C4-2B (cell line): ENCODE measurements around the gene CEP350.

Source experiments
- H3K27ac ChIP-seq: fragments of 450-650 bp; 2 replicates; pipeline ENCODE4 v1.5.1; 2017
- CTCF ChIP-seq: fragments of 450-650 bp; conservative IDR thresholded peaks from 2 replicates; pipeline ENCODE4 v1.5.1; 2017; ENCODE audit warnings: mild to moderate bottlenecking
- ZFX ChIP-seq: fragments of 450-650 bp; IDR thresholded peaks from 2 replicates; pipeline ENCODE4 v1.6.1; 2017

CEP350 gene, protein sequence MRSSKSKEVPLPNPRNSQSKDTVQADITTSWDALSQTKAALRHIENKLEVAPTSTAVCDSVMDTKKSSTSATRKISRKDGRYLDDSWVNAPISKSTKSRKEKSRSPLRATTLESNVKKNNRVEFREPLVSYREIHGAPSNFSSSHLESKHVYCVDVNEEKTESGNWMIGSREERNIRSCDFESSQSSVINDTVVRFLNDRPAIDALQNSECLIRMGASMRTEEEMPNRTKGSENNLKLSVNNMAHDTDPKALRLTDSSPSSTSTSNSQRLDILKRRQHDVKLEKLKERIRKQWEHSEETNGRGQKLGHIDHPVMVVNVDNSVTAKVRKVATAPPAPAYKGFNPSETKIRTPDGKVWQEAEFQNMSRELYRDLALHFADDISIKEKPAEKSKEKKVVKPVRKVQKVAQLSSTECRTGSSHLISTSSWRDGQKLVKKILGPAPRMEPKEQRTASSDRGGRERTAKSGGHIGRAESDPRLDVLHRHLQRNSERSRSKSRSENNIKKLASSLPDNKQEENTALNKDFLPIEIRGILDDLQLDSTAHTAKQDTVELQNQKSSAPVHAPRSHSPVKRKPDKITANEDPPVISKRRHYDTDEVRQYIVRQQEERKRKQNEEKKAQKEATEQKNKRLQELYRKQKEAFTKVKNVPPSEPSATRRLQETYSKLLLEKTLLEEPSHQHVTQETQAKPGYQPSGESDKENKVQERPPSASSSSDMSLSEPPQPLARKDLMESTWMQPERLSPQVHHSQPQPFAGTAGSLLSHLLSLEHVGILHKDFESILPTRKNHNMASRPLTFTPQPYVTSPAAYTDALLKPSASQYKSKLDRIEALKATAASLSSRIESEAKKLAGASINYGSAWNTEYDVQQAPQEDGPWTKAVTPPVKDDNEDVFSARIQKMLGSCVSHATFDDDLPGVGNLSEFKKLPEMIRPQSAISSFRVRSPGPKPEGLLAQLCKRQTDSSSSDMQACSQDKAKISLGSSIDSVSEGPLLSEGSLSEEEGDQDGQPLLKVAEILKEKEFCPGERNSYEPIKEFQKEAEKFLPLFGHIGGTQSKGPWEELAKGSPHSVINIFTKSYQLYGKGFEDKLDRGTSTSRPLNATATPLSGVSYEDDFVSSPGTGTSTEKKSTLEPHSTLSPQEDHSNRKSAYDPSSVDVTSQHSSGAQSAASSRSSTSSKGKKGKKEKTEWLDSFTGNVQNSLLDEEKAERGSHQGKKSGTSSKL (N-terminal part only)

DNA sequence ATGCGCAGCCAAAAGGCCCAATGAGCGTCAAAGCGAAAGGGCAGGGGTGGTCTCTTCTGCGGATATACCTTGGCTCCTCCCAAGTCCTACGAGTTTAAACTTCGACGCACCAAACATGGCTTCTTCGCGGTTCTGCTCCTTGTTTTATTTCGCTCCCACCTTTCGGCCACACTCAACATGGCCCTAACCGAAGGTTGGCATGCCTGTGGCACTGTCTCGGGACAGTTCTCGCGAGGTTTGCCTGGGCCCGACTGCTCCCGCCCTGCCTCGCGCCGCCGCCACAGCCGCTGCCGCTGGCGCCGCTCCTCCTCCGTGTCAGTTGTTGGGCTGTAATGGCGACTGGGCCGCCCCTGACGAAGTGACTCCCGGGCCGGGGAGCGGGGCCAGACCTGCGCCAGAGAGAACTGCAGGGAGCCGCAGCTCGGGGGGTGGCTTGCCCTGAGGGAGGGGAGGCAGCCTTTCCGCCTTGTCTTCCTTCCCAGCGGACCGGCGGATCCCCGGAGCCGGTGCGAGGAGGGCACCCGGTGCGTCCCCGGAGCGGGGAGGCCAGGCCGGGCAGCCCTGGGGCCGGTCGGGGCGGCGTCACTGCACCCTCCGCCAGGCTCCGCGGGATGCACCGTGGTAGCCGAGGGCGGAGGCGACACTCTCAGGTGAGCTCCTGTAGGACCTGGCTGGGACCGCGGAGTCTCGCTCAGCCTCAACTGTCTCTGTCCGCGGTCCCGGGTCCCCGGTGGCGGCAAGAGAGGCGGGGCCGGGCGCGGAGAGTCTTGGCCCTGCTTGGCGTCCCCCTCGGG lies at the start of gene CEP350:
TSS of gene CEP350 (plus strand) at position 318 of the 794 bp plus-strand sequence. CDS start 31,372 bp downstream, outside the sequence.
- TF ChIP-seq CTCF: no peak
- TF ChIP-seq ZFX: peak; percentile 93
- peak within 1 kb of the TSS; percentile 91 for H3K27ac ChIP-seq

GRCh38 chr1:179910934-179911333 lies 43.7 kb upstream of the CEP350 start:
- H3K27ac ChIP-seq: no peak overlapping the region
- TF ChIP-seq CTCF (no peak), ZFX (no peak)

DNA sequence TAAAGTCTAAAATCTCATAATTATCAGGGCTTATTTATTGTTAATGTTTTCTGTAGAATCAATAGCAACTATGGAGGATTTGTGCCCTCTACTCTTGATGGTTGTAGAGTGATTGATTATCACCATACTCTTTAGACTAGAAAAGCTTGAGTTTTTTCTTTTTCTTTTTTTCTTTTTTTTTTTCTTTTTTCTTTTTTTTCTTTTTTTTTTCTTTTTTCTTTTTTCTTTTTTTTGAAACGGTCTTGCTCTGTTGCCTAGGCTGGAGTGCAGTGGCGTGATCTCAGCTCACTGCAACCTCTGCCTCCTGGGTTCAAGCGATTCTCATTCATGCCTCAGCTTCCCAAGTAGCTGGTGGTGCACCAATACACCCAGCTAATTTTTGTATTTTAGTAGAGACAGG lies 42.8 kb upstream of the CEP350 start:
- TF ChIP-seq CTCF (no peak), ZFX (no peak)
- H3K27ac ChIP-seq: no peak overlapping the region

DNA sequence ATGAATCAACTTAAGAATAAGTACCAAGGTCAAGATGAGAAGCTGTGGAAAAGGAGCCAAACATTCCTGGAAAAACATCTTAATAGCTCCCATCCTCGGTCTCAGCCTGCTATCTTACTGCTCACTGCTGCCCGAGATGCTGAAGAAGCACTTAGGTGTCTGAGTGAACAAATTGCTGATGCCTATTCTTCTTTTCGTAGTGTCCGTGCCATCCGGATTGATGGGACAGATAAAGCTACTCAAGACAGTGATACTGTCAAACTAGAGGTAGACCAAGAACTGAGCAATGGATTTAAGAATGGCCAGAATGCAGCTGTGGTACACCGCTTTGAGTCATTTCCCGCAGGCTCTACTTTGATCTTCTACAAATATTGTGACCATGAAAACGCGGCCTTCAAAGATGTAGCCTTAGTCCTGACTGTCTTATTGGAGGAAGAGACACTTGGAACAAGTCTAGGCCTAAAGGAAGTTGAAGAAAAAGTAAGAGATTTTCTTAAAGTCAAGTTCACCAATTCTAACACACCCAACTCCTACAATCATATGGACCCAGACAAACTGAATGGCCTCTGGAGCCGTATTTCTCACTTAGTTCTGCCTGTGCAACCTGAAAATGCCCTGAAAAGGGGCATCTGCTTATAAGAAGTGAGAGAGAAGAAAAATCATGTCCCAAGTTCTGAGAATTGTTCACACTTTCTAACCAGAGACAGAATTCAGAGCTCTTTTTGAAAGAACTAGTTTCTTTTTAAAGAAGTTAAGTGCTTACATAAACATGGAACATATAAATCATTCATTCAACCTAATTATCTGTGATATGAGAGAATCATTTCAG lies 36.8 kb upstream of the CEP350 start:
- no peak for TF ChIP-seq ZFX
- no peak for TF ChIP-seq CTCF

GRCh38 chr1:179921472-179921871 lies 33.1 kb upstream of the CEP350 start:
- H3K27ac ChIP-seq: no peak overlapping the region
- no peak for TF ChIP-seq CTCF
- no peak for TF ChIP-seq ZFX

More for the DNA sequence above, 36.8 kb upstream of the CEP350 start:
- no peak overlapping the region for H3K27ac ChIP-seq
